ENCODE results near the gene PSIP1.
"Not testable (repeated sequence)": the region's sequence is repeated elsewhere in the genome, so short reads cannot be mapped to it uniquely, and the experiment has no call there.

PSIP1 gene

DNA sequence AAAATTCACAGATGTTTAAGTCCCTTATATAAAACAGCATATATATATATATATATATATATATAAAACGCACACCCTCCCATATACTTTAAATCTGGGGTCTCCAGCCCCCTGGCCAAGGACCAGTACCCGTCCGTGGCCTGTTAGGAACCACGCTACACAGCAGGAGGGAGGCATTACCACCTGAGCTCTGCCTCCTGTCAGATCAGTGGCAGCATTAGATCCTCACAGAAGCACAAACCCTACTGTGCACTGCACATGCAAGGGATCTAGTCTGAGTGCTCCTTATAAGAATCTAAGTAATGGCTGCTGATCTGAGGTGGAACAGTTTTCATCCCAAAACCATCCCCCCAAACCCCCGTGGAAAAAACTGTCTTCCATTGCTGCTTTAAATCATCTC, 9.0 kb downstream of the PSIP1 start:
- DNase-seq (ENCODE audit: low read depth): no peak

DNA sequence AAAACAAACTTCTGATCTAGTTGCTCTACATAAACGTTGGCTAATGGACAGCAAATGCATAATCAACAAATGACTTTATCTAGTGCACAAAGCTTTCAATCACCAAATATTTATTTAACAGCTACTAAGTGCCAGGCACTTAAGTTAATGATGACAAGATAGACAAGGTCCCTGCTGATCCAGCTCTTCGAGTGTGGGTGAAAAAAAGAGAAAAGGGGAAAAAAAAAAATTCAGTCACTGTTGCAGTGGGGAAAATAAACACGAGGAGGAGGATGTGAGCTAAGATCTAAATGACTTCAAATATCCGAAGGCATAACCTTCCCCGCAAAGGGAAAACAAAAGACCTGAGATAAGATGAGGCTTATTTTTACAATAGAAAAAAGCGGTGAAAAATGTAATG, 9.6 kb downstream of the PSIP1 start:
- no peak for DNase-seq (ENCODE audit: low read depth)

DNA sequence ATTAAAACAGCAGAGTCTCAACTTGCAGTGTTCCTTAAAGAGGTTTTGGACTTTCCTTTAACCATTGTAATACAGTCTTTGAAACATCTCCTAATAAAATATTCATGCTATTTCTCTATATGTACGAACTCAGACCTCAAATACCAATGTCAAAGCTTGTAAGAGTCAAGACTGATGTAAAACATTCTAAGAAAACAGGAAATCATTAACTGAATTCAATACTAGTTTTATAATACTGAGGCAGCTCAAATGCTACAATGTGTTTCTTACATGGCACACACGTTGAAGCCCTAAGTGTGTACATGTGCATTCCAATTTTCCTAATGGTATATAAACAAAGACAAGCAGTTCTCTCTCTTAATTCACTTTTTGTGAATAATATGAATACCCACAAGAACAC, 11.6 kb downstream of the PSIP1 start:
- no peak for DNase-seq (ENCODE audit: low read depth)

DNA sequence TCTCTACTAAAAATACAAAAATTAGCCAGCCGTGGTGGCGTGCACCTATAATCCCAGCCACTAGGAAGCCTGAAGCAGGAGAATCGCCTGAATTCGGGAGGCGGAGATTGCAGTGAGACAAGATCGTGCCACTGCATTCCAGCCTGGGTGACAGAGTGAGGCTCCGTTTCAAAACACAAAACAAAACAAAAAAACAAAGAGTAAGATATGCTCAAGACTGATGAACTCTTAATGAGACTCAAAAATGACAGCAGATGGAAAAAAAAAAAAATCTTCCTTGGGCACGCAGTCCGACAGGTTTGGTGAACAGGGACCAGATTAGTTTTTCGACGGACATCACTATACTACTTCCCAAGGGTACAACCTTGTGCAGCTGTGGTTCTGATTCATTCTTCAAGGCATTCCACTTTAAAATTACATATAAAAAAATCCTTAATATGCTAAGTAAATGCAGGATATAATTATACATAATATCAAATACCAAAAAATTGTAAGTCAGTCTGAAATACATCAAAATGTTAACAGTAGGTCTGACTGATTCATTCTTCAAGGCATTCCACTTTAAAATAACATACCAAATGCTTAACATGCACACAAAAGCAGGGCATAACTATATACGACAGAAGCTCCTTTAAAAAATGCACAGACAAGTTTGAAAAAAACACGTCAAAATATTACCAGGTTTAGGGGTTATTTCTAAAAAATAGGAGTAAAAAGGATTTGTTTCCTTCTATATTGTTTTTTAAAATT, 12.3 kb downstream of the PSIP1 start:
- no peak for DNase-seq (ENCODE audit: low read depth)

DNA sequence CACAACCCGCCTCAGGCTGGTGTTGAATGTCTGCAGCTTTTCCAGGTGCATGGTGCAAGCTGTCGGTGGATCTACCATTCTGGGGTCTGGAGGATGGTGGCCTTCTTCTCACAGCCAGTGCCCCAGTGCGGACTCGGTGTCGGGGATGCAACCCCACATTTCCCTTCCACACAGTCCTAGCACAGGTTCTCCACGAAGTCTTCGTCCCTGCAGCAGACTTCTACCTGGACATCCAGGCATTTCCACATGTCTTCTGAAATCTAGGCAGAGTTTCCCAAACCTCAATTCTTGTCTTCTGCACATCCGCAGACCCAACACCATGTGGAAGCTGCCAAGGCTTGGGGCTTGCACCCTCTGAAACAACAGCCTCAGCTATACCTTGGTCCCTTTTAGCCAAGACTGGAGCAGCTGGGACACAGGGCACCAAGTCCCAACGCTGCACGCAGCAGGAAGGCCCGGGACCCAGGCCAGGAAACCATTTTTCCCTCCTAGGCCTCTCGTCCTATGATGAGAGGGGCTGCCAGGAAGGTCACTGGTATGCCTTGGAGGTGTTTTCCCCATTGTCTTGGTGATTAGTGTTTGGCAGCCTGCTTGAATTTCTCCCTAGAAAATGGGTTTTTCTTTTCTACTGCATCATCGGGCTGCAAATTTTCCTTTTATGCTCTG, 18.2 kb downstream of the PSIP1 start:
- no peak for DNase-seq (ENCODE audit: low read depth)

DNA sequence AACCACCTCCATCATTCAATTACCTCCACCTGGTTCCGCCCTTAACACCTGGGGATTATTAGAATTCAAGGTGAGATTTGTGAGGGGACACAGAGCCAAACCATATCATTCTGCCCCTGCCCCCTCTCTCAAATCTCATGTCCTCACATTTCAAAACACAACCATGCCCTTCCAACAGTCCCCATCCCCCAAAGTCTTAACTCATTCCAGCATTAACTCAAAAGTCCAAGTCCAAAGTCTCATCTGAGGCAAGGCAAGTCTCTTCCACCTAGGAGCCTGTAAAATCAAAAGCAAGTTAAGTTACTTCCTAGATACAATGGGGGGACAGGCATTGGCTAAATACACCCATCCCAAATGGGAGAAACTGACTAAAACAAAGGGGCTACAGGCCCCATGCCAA, 18.8 kb downstream of the PSIP1 start:
- DNase-seq (ENCODE audit: low read depth): no peak

DNA sequence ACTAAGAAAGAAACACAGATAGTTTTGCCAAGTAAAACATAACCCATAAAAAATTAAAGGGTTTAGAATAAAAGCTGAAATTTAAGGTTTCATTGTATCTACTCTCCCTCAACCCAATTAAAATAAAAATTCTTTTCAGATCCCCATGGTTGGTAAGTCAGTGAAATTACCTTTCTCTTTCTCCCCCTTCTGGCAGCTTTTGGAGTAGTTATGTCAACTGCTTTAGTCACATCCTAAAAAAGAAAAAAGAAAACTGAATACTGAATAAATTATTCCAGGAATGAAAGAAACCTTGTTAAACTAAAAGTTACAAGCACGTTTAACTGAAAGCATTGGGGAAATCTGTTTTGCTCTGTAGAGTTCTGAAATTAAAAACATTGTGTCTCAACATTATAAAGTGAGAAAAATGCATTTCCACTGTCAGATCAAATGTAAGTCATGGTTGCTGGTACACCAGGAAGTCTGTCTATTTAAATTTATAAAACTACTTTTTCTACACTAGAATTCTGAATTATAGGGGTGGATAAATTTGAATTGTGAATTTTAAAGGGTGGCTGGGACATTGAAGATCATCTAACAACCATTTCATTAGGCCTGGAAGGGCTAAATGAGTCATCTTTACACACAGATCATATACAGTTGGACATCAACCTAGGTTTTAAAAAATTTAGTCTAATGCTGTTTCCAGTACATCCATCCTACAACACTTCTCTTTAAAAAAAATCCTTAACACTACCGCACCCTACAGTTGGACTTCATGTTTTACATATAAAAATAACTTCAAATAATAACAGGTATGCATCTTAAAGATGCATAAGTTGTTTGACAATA, 24.7 kb downstream of the PSIP1 start:
- DNase-seq (ENCODE audit: low read depth): no peak

DNA sequence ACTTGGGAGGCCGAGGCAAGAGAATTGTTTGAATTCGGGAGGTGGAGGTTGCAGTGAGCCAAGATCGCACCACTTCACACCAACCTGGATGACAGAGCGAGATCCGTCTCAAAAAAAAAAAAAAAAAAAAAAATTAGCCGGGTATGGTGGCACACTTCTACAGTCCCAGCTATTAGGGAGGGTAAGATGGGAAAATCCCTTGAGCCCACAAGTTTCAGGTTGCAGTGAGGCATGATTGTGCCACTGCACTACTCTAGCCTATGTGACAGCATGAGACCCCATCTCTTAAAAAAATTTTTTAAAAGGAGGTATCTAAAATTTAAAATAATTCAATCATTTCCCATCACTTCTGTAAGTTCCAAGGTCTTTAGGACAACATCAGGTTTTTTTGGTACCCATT, 26.0 kb downstream of the PSIP1 start:
- DNase-seq (ENCODE audit: low read depth): no peak

DNA sequence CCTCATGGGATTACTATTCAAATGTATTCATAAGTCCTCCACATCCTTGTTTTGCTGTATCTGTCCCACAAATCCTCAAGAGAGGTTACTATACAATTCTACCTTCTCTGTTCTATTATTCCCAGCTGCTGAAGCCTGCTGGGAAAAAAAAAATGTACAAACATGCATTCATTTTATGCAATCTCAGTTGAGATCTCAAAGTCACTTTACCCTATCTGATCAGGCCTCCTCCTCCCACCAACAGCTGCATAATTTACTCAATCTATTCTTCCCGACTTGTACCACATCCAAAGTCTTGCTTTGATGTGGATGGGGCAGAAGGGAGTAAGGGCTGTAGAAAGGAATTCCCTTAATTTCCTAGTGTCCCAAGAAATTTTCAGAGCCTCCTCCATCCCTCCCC, 28.6 kb downstream of the PSIP1 start:
- DNase-seq (ENCODE audit: low read depth): no peak

DNA sequence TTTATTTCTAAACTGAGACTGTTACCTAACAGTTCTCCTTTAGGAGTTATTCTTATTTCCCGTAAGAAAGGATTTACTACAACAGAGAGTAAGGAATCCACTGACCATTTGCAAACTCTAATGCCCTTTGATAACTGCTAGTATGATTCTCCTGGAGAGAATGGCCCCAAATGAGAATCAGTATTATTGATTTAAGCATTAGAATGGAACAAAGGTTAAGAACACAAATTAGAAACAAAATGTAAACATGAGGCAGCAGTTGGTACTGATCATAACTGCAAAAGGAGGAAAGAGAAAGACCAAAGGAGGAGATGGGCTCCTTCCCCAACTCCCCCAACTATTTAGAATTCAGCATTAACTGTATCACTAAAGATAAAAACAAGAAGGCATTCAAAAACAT, 30.7 kb downstream of the PSIP1 start:
- DNase-seq (ENCODE audit: low read depth): no peak

DNA sequence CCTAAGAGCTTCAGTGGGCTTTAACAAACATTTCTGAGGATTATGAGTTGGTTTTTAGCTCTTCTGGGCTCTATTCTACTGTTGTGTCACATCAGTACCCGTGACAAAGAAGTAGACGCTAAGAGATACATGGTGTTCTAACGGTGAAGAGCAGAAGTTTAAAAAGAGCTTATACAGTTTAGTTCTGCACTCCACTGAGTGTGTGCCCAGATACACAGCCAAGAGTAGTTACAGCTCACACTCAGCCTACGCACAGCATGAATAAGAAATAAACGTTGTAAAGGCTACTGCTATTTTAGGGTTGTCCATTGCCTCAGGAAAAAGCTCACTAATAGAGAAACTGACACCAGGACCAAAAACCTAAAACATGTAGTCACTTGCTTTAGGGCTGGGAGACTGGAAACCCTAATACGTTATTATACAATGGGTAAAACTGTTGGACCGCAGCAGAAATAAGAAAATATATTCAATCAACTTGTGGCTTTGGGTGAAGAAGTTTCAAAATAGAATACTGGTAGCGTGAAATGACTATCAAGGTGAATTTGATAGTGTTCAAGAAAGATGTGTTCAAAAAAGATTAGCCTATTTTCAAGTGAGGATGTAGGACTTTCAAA, 34.7 kb downstream of the PSIP1 start:
- DNase-seq (ENCODE audit: low read depth): no peak

DNA sequence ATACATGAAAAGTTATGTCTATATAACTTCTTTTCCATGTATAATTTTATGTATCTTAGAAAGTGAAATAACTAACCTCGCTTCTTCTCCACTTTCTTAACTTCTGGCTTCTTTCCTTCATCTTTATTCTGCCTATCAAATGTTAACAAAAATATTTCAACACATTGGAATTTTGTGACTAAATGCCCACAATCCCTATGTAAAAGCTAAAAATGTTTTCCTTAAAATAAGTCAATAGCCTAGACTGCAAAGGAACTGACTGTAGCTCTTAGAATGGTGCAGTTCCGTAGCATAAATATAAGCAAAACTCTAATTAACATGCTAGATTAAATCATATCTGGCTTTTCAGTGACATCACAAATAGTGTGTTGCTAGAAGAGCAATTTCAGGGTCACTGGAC, 40.9 kb downstream of the PSIP1 start:
- DNase-seq (ENCODE audit: low read depth): no peak

DNA sequence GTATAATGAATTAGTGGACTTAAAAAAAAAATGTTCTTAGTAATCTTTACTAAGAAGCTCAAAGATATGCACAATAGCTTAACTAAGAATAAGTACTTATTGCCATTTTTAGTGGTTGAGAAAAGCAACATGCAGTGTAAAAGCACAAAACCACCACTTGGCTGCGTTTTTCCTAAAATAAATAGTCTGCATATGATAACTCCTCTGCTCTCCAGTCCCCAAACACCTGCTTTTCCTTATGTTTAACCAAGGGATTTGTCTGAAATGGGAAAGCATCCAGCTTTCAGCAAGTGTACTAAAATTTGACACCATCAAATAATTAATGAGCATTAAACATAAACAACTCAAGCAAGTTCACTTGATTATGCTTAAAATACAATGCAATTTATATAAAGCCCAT, 41.4 kb downstream of the PSIP1 start:
- no peak for DNase-seq (ENCODE audit: low read depth)

DNA sequence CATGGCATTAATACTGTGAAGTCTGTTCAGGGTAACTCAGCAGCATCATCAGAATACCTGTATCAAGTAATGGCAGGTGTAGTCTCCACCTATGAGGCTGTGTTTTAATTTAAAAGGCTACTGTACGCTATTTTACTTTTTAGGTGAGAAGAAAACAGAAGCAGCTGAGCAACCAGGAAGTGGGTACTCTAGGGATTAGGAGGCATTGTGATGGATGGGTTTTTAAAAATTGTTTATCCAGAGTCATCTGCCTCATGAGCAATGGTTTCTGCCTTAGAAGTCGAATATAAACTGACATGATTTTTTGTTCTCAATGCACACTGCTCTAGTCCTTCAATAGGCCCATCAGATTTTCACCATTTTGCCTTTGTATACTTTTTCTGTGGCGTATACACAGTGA, 42.6 kb downstream of the PSIP1 start:
- no peak for DNase-seq (ENCODE audit: low read depth)

DNA sequence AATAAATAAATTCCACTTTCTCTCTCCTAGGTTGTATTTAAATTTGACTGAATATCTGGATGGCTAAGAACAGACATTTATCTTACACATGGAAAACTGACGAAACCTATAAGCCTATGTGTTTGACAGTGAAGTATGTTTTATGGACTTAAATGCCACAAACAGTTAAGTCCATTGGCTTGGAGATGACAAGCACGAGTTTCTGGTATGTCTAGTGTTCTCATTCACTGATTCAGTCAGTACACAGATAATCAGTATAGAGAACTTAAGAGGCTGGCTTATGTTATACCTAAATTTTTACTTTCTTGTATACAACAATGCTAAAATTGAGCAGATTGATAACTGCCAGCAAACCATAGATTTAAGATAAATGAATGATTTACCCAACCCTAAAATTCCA, 49.2 kb downstream of the PSIP1 start:
- no peak for DNase-seq (ENCODE audit: low read depth)

DNA sequence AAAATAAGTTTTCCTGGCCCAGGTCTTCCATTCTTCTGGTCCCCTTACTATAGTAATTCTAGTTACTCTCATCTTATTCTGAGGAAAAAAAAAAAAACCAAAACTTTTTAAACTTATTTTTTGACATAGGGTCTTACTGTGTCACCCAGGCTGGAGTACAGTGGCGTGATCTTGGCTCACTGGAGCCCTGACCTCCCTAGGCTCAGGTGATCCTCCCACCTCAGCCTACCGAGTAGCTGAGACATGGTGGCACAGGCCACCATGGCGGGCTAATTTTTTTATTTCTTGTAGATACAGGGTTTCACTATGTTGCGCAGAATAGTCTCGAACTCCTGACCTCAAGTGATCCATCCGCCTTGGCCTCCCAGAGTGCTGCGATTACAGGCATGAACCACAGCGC, 49.7 kb downstream of the PSIP1 start:
- DNase-seq (ENCODE audit: low read depth): no peak

DNA sequence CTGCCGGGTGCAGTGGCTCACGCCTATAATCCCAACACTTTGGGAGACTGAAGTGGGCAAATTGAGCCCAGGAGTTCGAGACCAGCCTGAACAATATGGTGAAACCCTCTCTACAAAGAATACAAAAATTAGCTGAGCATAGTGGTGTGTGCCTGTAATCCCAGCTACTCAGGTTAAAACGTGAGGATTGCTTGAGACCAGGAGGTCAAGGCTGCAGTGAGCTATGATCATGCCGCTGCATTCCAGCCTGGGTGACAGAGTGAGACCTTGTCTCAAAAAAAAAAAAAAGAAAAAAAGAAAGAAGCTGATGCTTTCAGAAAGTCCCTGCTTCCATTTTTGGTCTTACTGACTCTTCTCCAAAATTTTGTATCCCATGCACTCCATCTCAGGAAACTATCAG, 56.8 kb downstream of the PSIP1 start:
- no peak for DNase-seq (ENCODE audit: low read depth)

DNA sequence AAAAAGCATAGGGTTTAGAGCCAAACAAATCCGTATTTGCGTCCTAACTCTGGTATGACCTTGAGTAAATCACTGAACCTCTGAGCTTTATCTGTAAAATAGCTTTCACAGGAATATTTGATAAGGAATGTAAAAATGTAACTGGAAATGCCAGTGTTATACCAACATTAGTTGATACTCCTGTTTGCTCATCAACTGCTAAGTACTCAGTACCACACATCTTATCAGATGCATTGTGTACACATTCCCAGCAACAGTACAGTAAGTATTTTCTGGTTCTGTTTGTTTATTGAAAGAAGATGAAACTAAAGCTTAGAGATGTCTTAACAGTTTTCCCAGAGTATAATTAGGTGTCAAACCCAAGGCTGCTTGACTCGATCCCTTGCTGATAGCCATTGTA, 66.6 kb downstream of the PSIP1 start:
- no peak for DNase-seq (ENCODE audit: low read depth)

DNA sequence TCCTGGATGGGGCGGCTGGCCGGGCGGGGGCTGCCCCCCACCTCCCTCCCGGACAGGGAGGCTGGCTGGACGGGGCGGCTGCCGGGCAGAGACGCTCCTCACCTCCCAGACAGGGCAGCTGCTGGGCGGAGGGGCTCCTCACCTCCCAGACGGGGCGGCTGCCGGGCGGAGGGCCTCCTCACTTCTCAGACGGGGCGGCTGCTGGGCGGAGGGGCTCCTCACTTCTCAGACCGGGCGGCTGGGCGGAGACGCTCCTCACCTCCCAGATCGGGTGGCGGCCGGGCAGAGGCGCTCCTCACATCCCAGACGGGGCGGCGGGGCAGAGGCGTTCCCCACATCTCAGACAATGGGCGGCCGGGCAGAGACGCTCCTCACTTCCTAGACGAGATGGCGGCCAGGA, 68.5 kb downstream of the PSIP1 start:
- not testable (repeated sequence) for DNase-seq (ENCODE audit: low read depth)

DNA sequence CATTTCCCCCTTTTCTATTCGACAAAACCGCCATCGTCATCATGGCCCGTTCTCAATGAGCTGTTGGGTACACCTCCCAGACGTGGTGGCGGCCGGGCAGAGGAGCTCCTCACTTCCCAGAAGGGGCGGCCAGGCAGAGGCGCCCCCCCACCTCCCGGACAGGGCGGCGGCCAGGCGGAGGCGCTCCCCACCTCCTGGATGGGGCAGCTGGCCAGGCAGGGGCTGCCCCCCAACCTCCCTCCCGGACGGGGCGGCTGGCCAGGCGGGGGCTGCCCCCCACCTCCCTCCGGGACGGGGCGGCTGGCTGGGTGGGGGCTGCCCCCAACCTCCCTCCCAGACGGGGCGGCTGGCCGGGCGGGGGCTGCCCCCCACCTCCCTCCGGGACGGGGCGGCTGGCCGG, 68.9 kb downstream of the PSIP1 start:
- DNase-seq (ENCODE audit: low read depth): not testable (repeated sequence)

DNA sequence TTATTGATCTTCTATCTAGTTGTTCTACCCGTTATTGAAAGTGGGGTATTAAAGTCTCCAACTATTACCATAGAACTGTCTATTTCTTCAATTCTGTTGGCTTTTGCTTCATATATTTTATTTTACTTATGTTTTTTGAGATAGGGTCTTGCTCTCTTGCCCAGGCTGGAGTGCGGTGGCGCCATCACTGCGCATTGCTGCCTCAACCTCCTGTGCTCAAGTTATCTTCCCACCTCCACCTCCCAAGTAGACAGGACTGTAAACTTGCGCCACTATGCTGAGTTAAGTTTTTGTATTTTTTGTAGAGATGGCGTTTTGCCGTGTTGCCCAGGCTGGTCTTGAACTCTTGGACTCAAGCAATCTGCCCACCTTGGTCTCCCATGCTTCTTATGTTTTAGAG, 71.9 kb downstream of the PSIP1 start:
- no peak for DNase-seq (ENCODE audit: low read depth)

DNA sequence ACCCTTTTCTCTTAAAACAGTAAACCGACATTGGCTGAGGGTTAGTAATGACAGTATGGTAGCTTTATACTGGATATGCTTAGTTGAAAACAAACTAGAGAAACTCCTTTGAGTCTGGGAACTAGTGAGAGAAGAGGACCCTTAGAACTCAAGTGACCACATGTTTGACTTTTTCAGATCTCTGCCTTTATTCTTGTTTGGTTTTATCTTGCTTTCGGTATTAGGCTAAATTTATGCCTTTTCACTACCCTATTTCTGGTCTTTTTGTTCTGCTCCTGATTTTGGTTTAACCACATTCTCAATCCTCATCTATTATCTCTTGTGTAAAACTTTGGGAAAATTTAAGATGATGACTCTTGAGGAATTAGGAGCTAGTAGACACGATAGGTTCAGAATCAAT, 77.1 kb downstream of the PSIP1 start:
- no peak for DNase-seq (ENCODE audit: low read depth)

DNA sequence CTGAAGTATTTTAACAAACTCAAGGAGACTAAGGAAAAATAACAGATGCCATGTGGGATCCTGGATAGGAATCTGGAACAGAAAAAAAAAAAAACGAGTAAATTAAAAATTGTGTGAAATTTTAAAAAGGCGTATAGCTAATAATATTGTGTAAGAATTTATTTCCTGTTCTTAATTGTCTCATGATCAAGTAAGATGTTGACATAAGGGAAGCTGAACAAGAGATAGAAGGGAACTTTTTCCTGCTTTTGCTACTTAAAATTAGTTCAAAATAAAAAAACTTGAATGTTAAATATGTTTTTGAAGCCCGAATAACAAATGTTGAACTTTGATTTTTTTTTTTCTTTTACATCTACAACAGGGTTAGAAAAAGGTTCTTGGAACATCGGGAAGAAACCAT, 77.6 kb downstream of the PSIP1 start:
- no peak for DNase-seq (ENCODE audit: low read depth)
